Neural progenitor cell (in vitro differentiated cells): ENCODE measurements around the gene FARP2. TPM values are rescaled to one million over a fixed set of nuclear protein-coding genes. Genes with fewer than 3 reads are reported as not detected.
A peak's percentile ranks its signal among the peaks of the same experiment; 100 is the strongest.

Source experiments
- DNase-seq: peaks from one replicate; pipeline ENCODE4 v3.0.0-alpha.2; 2016; ENCODE audit warnings: low spot score
- H2AFZ ChIP-seq: fragments of 200-600 bp; sonication (generic); replicated peaks from 2 replicates; pipeline ENCODE4 v1.6.1; 2016; ENCODE audit warnings: antibody characterized with exemption
- H3F3A ChIP-seq: fragments of 200-600 bp; sonication (generic); 2 replicates; pipeline ENCODE4 v1.6.1; 2016; ENCODE audit warnings: antibody characterized with exemption, low read depth
- H3K27ac ChIP-seq: fragments of 200-600 bp; sonication (generic); 2 replicates; pipeline ENCODE4 v1.5.1; 2016; ENCODE audit warnings: mild to moderate bottlenecking
- H3K27me3 ChIP-seq: fragments of 200-600 bp; sonication (generic); 2 replicates; pipeline ENCODE4 v1.6.1; 2016; ENCODE audit warnings: mild to moderate bottlenecking, moderate library complexity
- H3K36me3 ChIP-seq: fragments of 200-600 bp; sonication (generic); 2 replicates; pipeline ENCODE4 v1.5.1; 2016
- H3K4me1 ChIP-seq: fragments of 200-600 bp; sonication (generic); 2 replicates; pipeline ENCODE4 v1.6.1; 2016; ENCODE audit warnings: mixed run types
- H3K4me2 ChIP-seq: fragments of 200-600 bp; sonication (generic); 2 replicates; pipeline ENCODE4 v1.6.1; 2016
- H3K4me3 ChIP-seq: fragments of 200-600 bp; sonication (generic); 2 replicates; pipeline ENCODE4 v1.5.1; 2016
- H3K79me2 ChIP-seq: fragments of 200-600 bp; sonication (generic); 2 replicates; pipeline ENCODE4 v1.6.1; 2016; ENCODE audit warnings: low read depth
- H3K9ac ChIP-seq: fragments of 200-600 bp; sonication (generic); 2 replicates; pipeline ENCODE4 v1.6.1; 2016
- H3K9me3 ChIP-seq: fragments of 200-600 bp; sonication (generic); 2 replicates; pipeline ENCODE4 v1.5.1; 2016; ENCODE audit warnings: low read depth
- H4K20me1 ChIP-seq: fragments of 200-600 bp; sonication (generic); 2 replicates; pipeline ENCODE4 v1.6.1; 2016; ENCODE audit warnings: low read depth
- H3K27ac Mint-ChIP-seq: 3 replicates; pipeline ENCODE4 v1.8.0; 2021; ENCODE audit warnings: mixed read lengths
- H3K27me3 Mint-ChIP-seq: 2 replicates; pipeline ENCODE4 v1.8.0; 2022; ENCODE audit warnings: low read depth, mild to moderate bottlenecking, inconsistent platforms, moderate library complexity, mixed read lengths; ENCODE audit not compliant: insufficient read depth
- H3K36me3 Mint-ChIP-seq: 3 replicates; pipeline ENCODE4 v1.8.0; 2021; ENCODE audit warnings: mixed read lengths
- H3K4me1 Mint-ChIP-seq: 3 replicates; pipeline ENCODE4 v1.8.0; 2021; ENCODE audit warnings: mixed read lengths
- H3K4me3 Mint-ChIP-seq: 3 replicates; pipeline ENCODE4 v1.8.0; 2021; ENCODE audit warnings: mild to moderate bottlenecking, moderate library complexity, mixed read lengths
- H3K9me3 Mint-ChIP-seq: 3 replicates; pipeline ENCODE4 v1.8.0; 2020; ENCODE audit warnings: mixed read lengths
- CTCF ChIP-seq: fragments of 200-600 bp; sonication (generic); IDR thresholded peaks from 2 replicates; pipeline ENCODE4 v1.5.1; 2017; ENCODE audit warnings: antibody characterized with exemption, mild to moderate bottlenecking
- EZH2 ChIP-seq: fragments of 200-600 bp; sonication (generic); IDR thresholded peaks from 2 replicates; pipeline ENCODE4 v1.6.1; 2017; ENCODE audit warnings: antibody characterized with exemption, mild to moderate bottlenecking, moderate library complexity
- EZH2phosphoT487 ChIP-seq: fragments of 200-600 bp; sonication (generic); IDR thresholded peaks from 2 replicates; pipeline ENCODE4 v1.6.1; 2017; ENCODE audit warnings: antibody characterized with exemption
- total RNA-seq: library from RNA; depleted of rRNA; stranded (reverse); fragments of >200 nt; gene quantifications from 2 replicates; pipeline ENCODE4 v1.2.3, GENCODE V29; 2015; ENCODE audit warnings: low replicate concordance

The FARP2 gene
- total RNA-seq, 1 donor from 2014 or later = 32.3 TPM

- Histone ChIP-seq H3K27ac (no peak overlapping the region), H3K4me2 (no peak overlapping the region), H3K9me3 (no peaks in the 10 kb centered on the region), H3K36me3 (no peaks in the 10 kb centered on the region), H3K4me3 (no peak overlapping the region), H3K9ac (no peak overlapping the region), H3F3A (no peaks in the 10 kb centered on the region), H2AFZ (no peak overlapping the region), H3K27me3 (no peaks in the 10 kb centered on the region), H4K20me1 (no peaks in the 10 kb centered on the region), H3K4me1 (no peaks in the 10 kb centered on the region), H3K79me2 (no peaks in the 10 kb centered on the region)
- DNase-seq = no peak
- Mint-ChIP-seq H3K4me3 (no peak overlapping the region), H3K4me1 (no peaks in the 10 kb centered on the region), H3K36me3 (peaks cover 6% of the 10 kb centered on the region), H3K9me3 (no peaks in the 10 kb centered on the region), H3K27ac (no peak overlapping the region), H3K27me3 (no peaks in the 10 kb centered on the region)
- TF ChIP-seq EZH2phosphoT487 = no peak
- TF ChIP-seq CTCF = no peak
- TF ChIP-seq EZH2 = no peak
These were observed 107.4 kb downstream of the FARP2 start for GRCh38 chr2:241463276-241464135.

DNA sequence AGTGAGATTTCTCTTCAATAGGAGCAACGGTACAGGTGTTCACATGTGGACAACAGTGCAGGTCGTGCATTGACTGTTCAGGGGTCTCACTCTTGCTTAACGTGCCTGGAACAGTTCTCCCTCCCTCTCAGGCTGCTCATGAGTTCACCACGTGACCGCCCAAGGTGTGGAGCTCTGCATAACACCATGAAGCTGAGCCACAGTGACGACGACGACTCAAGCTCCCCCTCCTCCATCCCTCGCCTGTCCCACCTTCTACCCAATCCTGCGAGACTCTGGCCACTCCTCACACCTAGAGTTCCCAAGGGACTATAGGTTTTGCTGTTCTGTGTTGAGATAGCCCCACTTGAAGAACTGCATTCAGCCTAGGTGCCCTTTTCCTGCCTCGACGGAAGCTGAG is 109.5 kb downstream of the FARP2 start:
- Histone ChIP-seq H3K27me3 (no peaks in the 10 kb centered on the region), H4K20me1 (no peaks in the 10 kb centered on the region), H3K27ac (no peak overlapping the region), H3K4me2 (no peak overlapping the region), H3K79me2 (no peaks in the 10 kb centered on the region), H3K4me1 (no peaks in the 10 kb centered on the region), H3K9me3 (no peaks in the 10 kb centered on the region), H3K4me3 (no peak overlapping the region), H3K36me3 (no peaks in the 10 kb centered on the region), H2AFZ (no peak overlapping the region), H3F3A (no peaks in the 10 kb centered on the region), H3K9ac (no peak overlapping the region)
- no peak for DNase-seq
- H3K4me3 Mint-ChIP-seq = no peak overlapping the region
- peak overlapping the region; percentile 66 for H3K27ac Mint-ChIP-seq
- TF ChIP-seq CTCF = no peak
- no peaks in the 10 kb centered on the region for H3K27me3 Mint-ChIP-seq
- no peaks in the 10 kb centered on the region for H3K9me3 Mint-ChIP-seq
- peaks cover 9% of the 10 kb centered on the region for H3K36me3 Mint-ChIP-seq
- H3K4me1 Mint-ChIP-seq = no peaks in the 10 kb centered on the region

DNA sequence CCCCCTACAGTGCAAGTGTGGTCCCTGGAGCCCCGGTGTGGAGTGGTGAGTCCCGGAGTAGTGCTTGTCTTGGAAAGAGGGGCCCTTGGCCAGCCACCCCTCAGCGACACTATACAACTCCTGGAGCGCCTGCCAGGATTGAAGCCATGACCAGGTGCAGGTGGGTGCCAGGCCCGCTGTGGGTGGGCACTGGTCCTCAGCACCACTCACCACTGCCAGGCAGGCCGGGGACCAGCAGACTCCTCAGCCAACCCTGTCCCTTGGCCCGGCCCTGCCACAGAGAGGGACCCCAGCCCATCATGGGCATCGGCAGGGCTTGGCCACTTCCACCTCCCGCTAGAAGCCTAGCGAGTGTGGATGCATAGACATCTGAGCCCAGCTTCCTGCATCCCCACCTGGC is 110.1 kb downstream of the FARP2 start:
- no peaks in the 10 kb centered on the region for H3K36me3 ChIP-seq
- no peaks in the 10 kb centered on the region for H4K20me1 ChIP-seq
- H3K79me2 ChIP-seq = no peaks in the 10 kb centered on the region
- H3K9me3 Mint-ChIP-seq = no peaks in the 10 kb centered on the region
- H3K4me3 ChIP-seq = no peak overlapping the region
- no peak overlapping the region for H3K27ac Mint-ChIP-seq
- no peak overlapping the region for H3K9ac ChIP-seq
- DNase-seq = no peak
- no peak overlapping the region for H3K4me2 ChIP-seq
- TF ChIP-seq CTCF (no peak), EZH2phosphoT487 (no peak), EZH2 (no peak)
- H3K4me1 ChIP-seq = no peaks in the 10 kb centered on the region
- H3K4me3 Mint-ChIP-seq = no peak overlapping the region
- H3K27ac ChIP-seq = no peak overlapping the region
- no peaks in the 10 kb centered on the region for H3K4me1 Mint-ChIP-seq
- H3K9me3 ChIP-seq = no peaks in the 10 kb centered on the region
- no peaks in the 10 kb centered on the region for H3F3A ChIP-seq
- no peaks in the 10 kb centered on the region for H3K27me3 Mint-ChIP-seq
- H3K27me3 ChIP-seq = no peaks in the 10 kb centered on the region
- H2AFZ ChIP-seq = no peak overlapping the region
- peaks cover 9% of the 10 kb centered on the region for H3K36me3 Mint-ChIP-seq
